T-helper 1 cell treated with Interleukin-12 subunit alpha and Interleukin-12 subunit beta and Interleukin-4 antibody, amounts not matched to agents 30 μg/mL and 1 μg/mL, for 36 hours (primary cell): Measurements from ENCODE around the gene LMO2.
"Not testable (repeated sequence)": the region's sequence is repeated elsewhere in the genome, so short reads cannot be mapped to it uniquely, and the experiment has no call there.

Experiments
- H3K27ac Mint-ChIP-seq: one replicate; pipeline ENCODE4 v1.8.0; 2021; ENCODE audit warnings: mild to moderate bottlenecking, mixed read lengths
- H3K27me3 Mint-ChIP-seq: one replicate; pipeline ENCODE4 v1.8.0; 2021; ENCODE audit warnings: low read depth, mixed read lengths
- H3K36me3 Mint-ChIP-seq: one replicate; pipeline ENCODE4 v1.8.0; 2021; ENCODE audit warnings: low read depth, mixed read lengths
- H3K4me1 Mint-ChIP-seq: one replicate; pipeline ENCODE4 v1.8.0; 2021; ENCODE audit warnings: low read depth, mixed read lengths
- H3K4me3 Mint-ChIP-seq: one replicate; pipeline ENCODE4 v1.8.0; 2021; ENCODE audit warnings: mild to moderate bottlenecking, moderate library complexity, mixed read lengths
- H3K9me3 Mint-ChIP-seq: one replicate; pipeline ENCODE4 v1.8.0; 2021; ENCODE audit warnings: mixed read lengths

The LMO2 gene

DNA sequence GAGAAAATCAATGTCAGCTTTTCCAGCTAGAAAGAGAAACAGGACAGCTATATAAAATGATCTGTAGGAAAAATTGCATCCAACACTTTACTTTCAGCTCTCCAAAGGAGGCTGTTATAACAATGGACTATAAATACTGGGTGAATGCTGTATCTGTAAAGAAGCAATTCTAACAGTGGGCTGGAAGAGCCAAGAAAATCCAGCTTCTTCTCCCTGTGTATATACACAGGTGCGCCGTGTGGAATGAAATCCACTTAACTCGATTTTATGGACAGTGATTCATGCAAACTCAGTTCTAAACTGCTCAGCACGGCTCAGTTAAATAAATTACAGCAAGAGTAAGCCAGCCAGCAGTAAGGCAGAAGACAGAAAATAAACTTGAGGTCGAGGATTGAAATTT lies 32.5 kb upstream of the LMO2 start:
- Mint-ChIP-seq H3K27me3 (peaks cover 5% of the 10 kb centered on the region), H3K4me1 (no peaks in the 10 kb centered on the region), H3K4me3 (no peak overlapping the region), H3K9me3 (no peaks in the 10 kb centered on the region), H3K27ac (no peak overlapping the region), H3K36me3 (no peaks in the 10 kb centered on the region)

DNA sequence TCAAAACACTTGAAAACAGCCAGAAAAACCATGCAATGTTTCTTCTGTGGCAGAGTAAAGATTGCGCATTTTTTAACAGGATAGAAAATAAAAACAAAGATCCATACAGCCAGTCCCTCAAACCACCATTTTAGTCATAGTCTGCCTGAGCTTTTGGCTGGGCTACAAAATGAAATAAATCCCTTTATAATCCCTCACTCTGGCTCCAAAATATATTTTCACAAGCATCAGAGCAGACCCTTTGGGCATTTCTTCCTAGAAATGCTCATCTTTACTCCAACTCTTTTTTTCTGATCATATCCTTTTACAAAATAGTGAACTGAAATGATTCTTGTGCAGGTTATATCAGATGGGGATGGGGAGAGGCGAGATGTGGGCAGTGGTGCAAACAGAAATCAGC lies 31.8 kb upstream of the LMO2 start:
- H3K36me3 Mint-ChIP-seq, result no peaks in the 10 kb centered on the region
- peaks cover 5% of the 10 kb centered on the region for H3K27me3 Mint-ChIP-seq
- H3K4me3 Mint-ChIP-seq, result no peak overlapping the region
- no peaks in the 10 kb centered on the region for H3K9me3 Mint-ChIP-seq
- H3K4me1 Mint-ChIP-seq, result no peaks in the 10 kb centered on the region
- no peak overlapping the region for H3K27ac Mint-ChIP-seq

DNA sequence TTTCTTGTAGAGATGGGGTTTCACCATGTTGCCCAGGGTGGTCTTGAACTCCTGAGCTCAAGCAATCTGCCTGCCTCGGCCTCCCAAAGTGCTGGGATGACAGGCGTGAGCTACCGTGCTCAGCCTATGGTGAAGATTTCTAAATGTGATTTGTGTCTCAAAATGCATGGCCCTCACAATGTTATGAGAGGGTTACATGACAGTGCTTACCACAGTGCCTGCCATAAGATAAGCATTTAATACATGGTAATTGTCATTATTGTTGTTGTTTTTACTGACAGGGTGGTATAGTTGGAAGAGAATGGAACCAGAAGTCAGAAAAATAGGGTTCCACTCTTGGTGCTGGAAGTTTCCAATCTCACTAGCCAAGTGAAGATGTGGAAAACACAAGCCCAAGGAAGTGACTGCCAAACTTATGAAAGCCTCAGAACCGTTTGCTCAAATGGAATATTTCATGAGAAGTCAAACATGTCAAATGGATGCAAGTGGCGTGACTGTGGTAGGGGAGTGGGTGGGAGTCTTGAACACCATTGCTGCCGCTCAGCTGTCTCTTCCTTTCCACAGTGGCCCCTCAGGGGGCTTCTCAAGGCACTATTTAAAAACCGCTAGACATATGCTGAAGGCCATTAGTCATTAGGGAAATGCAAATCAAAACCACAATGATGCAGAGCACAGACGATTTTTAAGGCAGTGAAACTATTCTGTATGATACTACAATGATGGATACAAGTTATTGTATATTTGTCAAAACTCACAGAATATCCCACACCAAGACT lies 29.1 kb upstream of the LMO2 start:
- no peaks in the 10 kb centered on the region for H3K4me1 Mint-ChIP-seq
- H3K9me3 Mint-ChIP-seq, result no peaks in the 10 kb centered on the region
- peaks cover 9% of the 10 kb centered on the region for H3K27me3 Mint-ChIP-seq
- H3K27ac Mint-ChIP-seq, result no peak overlapping the region
- H3K36me3 Mint-ChIP-seq, result no peaks in the 10 kb centered on the region
- H3K4me3 Mint-ChIP-seq, result no peak overlapping the region

GRCh38 chr11:33919645-33920044 lies 27.8 kb upstream of the LMO2 start:
- peaks cover 4% of the 10 kb centered on the region for H3K9me3 Mint-ChIP-seq

DNA sequence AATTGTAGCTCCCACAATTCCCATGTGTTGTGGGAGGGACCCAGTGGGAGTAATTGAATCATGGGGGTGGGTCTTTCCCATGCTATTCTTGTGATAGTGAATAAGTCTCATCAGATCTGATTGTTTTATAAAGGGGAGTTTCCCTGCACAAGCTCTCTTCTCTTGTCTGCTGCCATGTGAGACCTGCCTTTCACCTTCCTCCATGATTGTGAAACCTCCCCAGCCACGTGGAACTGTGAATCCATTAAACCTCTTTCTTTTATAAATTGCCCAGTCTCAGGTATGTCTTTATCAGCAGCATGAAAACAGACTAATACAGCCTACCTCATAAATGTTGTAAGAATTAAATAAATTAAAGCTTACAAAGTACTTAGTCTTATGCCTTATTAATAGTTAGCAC lies 25.5 kb upstream of the LMO2 start:
- not testable (repeated sequence) for H3K36me3 Mint-ChIP-seq, H3K27ac Mint-ChIP-seq, H3K4me3 Mint-ChIP-seq, H3K4me1 Mint-ChIP-seq
- Mint-ChIP-seq H3K27me3 (peaks cover 18% of the 10 kb centered on the region), H3K9me3 (peaks cover 13% of the 10 kb centered on the region)

More at GRCh38 chr11:33919645-33920044, 27.8 kb upstream of the LMO2 start:
- H3K36me3 Mint-ChIP-seq, result peaks cover 1% of the 10 kb centered on the region
- no peaks in the 10 kb centered on the region for H3K4me1 Mint-ChIP-seq
- H3K27me3 Mint-ChIP-seq, result peaks cover 12% of the 10 kb centered on the region
- H3K27ac Mint-ChIP-seq, result no peak overlapping the region
- no peak overlapping the region for H3K4me3 Mint-ChIP-seq

- H3K27me3 Mint-ChIP-seq, result peaks cover 15% of the 10 kb centered on the region
- peaks cover 1% of the 10 kb centered on the region for H3K36me3 Mint-ChIP-seq
- H3K4me1 Mint-ChIP-seq, result no peaks in the 10 kb centered on the region
- no peak overlapping the region for H3K27ac Mint-ChIP-seq
- H3K9me3 Mint-ChIP-seq, result peaks cover 13% of the 10 kb centered on the region
- no peak overlapping the region for H3K4me3 Mint-ChIP-seq
Observed at GRCh38 chr11:33916736-33917135, 24.9 kb upstream of the LMO2 start.

DNA sequence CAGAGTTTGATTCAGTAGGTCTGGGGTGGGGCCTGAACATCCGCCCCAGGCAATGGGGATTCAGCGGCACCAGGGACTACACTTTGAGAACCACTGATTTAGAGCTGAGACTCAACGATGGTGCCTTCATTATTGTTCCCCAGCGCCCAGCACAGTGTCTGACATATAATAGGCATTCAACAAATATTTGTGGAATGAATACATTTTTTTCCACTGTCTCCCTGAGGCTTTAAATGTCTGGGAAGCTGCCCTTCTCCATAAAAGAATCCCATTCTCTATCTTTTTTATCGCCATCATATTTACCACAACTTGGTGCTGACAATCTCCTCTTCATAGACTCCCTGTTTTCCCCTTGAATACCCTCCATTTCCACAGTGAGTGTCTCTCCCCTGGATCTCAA lies 23.6 kb upstream of the LMO2 start:
- Mint-ChIP-seq H3K27ac (no peak overlapping the region), H3K4me1 (no peaks in the 10 kb centered on the region), H3K9me3 (peaks cover 13% of the 10 kb centered on the region), H3K36me3 (peaks cover 1% of the 10 kb centered on the region), H3K27me3 (peaks cover 17% of the 10 kb centered on the region), H3K4me3 (no peak overlapping the region)

GRCh38 chr11:33913991-33914390 lies 22.1 kb upstream of the LMO2 start:
- no peak overlapping the region for H3K4me3 Mint-ChIP-seq
- no peak overlapping the region for H3K27ac Mint-ChIP-seq
- H3K4me1 Mint-ChIP-seq, result no peaks in the 10 kb centered on the region
- H3K36me3 Mint-ChIP-seq, result peaks cover 1% of the 10 kb centered on the region
- peaks cover 13% of the 10 kb centered on the region for H3K9me3 Mint-ChIP-seq
- peaks cover 25% of the 10 kb centered on the region for H3K27me3 Mint-ChIP-seq

DNA sequence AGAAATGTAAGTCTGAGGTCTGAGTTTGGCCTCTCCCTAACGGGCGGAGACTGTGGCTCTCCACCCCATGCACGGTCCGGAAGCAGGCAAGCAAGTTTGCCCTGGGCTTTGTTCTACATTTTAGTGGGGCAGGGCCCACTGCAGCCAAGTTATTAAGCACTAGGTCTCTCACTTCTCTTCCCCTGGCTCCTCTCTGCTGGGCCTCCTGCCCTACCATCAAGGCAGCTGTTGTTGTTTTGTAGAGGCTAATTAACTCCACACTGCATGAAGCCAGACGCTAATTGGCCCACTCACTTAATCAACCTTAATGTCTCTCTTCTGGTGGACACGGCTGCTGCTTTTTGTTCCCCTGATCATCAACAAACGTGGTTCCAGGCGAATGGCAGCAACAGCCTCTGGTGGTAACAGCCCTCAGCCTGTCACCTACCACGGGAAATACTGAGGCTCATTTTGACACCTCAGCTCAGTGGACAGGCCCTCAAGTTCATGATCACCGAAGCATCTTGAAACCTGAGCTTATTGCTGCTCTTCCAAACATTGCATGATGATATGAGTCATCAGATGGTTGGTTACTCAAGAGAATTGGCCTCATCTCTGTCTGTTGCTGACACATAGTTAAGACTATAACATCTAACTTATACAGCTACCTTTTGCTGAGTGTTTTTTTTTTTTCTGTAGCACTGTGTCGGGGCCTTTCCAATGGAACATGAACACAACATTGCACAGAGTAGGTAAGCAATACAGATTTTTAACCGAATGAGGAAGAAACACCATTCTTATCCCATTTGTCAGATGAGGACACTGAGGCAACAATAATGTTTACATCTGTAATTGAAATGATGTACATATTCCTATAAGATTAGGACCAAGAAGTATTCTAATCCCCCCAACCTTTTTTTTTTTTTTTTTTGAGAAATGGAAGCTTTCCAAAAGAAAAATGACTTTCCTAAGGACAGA lies 20.8 kb upstream of the LMO2 start:
- Mint-ChIP-seq H3K36me3 (peaks cover 1% of the 10 kb centered on the region), H3K27me3 (peaks cover 27% of the 10 kb centered on the region), H3K4me1 (no peaks in the 10 kb centered on the region), H3K9me3 (peaks cover 13% of the 10 kb centered on the region), H3K4me3 (no peak overlapping the region), H3K27ac (no peak overlapping the region)

DNA sequence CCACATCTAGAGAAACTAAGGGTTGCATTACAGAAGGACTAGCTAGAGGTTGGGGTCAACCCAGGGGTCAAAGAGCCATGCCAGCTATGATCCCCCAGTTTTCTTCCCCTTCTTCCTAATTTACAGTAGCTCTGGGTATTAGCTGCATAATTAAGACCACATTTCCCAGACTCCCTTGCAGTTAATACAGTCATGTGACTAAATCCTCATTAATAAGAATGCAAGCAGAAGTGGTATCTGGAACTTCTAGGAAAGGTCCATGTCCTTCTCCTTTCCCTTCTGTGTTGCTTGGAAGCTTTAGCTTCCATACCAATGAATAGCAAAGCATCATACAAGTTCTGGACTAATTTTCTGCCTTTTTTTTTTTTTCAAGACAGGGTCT lies 19.1 kb upstream of the LMO2 start:
- H3K4me1 Mint-ChIP-seq, result peaks cover 2% of the 10 kb centered on the region
- peaks cover 1% of the 10 kb centered on the region for H3K36me3 Mint-ChIP-seq
- peaks cover 27% of the 10 kb centered on the region for H3K27me3 Mint-ChIP-seq
- H3K9me3 Mint-ChIP-seq, result peaks cover 13% of the 10 kb centered on the region
- no peak overlapping the region for H3K4me3 Mint-ChIP-seq
- H3K27ac Mint-ChIP-seq, result no peak overlapping the region

GRCh38 chr11:33910296-33910957 lies 18.6 kb upstream of the LMO2 start:
- Mint-ChIP-seq H3K4me1 (peaks cover 2% of the 10 kb centered on the region), H3K9me3 (peaks cover 10% of the 10 kb centered on the region), H3K4me3 (no peak overlapping the region), H3K36me3 (no peaks in the 10 kb centered on the region), H3K27me3 (peaks cover 23% of the 10 kb centered on the region), H3K27ac (no peak overlapping the region)

DNA sequence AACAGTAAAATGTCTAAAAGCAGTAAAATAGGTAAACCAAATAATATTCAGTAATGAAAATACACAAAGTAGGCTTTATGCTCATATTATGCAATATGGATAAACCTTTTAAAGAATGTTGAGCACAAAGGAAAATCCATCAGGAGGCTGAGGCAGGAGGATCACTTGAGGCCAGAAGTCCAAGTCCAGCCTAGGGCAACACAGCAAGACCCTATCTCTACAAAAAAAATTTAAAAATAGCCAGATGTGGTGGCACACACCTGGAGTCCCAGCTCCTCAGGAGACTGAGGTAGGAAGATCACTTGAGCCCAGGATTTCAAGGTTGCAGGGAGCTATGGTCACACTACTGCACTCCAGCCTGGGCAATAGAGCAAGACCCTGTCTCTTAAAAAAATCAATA lies 17.7 kb upstream of the LMO2 start:
- H3K4me1 Mint-ChIP-seq, result peaks cover 2% of the 10 kb centered on the region
- no peak overlapping the region for H3K4me3 Mint-ChIP-seq
- no peak overlapping the region for H3K27ac Mint-ChIP-seq
- H3K27me3 Mint-ChIP-seq, result peaks cover 27% of the 10 kb centered on the region
- peaks cover 10% of the 10 kb centered on the region for H3K9me3 Mint-ChIP-seq
- H3K36me3 Mint-ChIP-seq, result no peaks in the 10 kb centered on the region

GRCh38 chr11:33909150-33909549 lies 17.3 kb upstream of the LMO2 start:
- peaks cover 2% of the 10 kb centered on the region for H3K4me1 Mint-ChIP-seq
- H3K27ac Mint-ChIP-seq, result no peak overlapping the region
- H3K9me3 Mint-ChIP-seq, result peaks cover 7% of the 10 kb centered on the region
- H3K4me3 Mint-ChIP-seq, result no peak overlapping the region
- H3K36me3 Mint-ChIP-seq, result no peaks in the 10 kb centered on the region
- H3K27me3 Mint-ChIP-seq, result peaks cover 28% of the 10 kb centered on the region

DNA sequence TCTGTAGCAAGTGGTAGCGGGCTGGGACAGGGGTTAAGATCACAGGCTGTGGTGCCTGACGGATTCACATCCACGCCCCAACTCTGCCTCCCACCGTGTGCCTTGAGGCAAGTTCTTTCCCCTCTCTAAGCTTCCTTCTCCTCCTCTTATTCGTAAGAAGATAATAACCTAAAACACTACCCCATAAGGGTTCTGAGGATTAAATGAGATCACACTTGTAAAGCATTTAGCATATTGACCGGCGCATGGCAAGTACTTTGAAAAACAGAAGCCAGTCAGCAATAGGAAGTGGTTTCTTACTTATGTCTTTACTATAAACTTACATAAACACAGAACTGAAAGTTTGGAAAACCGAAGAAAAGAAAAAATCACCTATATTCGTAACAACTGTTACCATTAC lies 15.5 kb upstream of the LMO2 start:
- Mint-ChIP-seq H3K27me3 (peaks cover 27% of the 10 kb centered on the region), H3K27ac (no peak overlapping the region), H3K4me1 (peaks cover 2% of the 10 kb centered on the region), H3K4me3 (no peak overlapping the region), H3K9me3 (no peaks in the 10 kb centered on the region), H3K36me3 (no peaks in the 10 kb centered on the region)
